Glomerular visceral epithelial cell (primary cell): ENCODE data around the gene QPCT.
"Not testable (repeated sequence)": the region's sequence is repeated elsewhere in the genome, so short reads cannot be mapped to it uniquely, and the experiment has no call there.

Source experiments
- DNase-seq: peaks from one replicate; pipeline ENCODE4 v3.0.0-alpha.2; 2016; ENCODE audit errors: extremely low spot score

Gene QPCT

DNA sequence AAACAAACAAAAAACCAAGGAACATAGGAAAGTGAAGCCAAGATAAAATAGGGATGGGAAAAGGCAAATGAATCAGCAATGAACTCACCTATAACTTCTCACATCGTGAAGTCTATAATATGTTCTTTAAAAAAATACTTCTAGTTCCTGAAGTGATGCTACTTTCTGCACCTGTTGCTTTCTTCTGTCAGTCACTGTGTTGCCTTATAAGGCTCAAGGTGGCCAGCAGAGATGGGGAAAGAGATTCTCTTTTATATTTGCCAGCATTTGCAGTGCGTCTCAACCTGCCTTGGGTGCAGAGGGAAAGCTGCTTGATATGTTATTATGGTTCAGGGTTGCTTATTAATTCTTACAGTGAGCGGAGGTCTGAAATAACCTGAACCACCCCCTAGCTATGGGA lies 14.0 kb downstream of the QPCT start:
- DNase-seq, result no peak

DNA sequence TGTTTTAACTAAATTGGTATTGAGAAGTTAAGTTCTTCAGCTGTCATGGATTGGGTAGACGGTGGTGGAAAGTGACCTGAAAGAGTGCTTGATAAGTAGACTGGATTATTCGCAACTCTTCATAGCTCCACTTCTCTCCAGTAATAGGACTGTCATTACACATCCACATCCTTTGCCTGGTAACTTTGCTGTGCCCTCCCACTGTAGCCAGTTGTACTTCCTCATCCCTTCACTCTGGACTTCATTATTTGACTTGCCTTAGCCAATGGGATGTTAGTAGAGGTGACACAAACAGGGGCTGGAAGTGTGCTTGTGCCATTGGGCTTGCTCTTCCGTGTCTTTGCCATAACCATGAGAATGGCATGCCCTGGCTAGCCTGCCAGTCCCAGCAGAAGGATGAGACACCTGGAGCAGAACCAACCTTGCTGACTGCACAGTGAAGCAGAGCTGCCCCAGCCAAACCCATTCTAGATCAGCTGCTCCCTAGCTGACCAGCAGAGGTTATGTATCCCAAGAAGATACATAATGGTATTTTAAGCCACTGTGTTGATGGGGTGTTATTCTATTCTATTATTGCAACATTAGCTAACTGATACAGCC lies 16.9 kb downstream of the QPCT start:
- DNase-seq, result no peak

DNA sequence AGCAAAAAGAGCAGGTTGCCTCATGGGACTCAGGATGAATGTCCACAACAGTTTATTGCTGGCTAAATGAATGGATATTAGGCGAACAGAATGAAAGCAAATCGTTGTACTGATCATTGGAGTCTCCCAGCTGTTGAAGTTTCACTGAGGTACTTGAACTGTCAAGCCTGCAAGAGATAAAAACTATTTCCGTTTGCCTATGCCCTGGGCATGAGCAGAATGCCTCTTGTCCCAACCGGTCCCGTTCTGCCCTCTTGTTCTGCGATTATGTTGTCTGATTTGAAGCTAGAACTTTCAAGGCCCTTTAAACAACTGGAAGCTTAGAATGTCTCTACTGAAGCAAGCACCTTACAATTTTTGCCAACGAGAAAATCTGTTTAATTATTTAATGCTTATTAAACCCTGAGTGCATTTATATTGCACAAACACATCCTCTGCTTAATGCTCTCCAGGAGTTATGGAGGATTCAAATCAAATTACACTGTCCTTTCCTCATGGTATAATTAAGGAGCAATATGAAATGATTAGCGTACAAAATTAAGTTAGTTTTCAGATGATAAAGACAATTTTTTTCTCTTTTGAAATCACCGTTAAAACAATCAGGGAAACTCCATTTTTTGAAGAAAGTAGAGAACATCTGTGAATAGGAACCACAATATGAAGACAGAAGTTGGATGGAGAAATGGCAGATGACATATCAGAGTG lies 17.7 kb downstream of the QPCT start:
- DNase-seq, result no peak

DNA sequence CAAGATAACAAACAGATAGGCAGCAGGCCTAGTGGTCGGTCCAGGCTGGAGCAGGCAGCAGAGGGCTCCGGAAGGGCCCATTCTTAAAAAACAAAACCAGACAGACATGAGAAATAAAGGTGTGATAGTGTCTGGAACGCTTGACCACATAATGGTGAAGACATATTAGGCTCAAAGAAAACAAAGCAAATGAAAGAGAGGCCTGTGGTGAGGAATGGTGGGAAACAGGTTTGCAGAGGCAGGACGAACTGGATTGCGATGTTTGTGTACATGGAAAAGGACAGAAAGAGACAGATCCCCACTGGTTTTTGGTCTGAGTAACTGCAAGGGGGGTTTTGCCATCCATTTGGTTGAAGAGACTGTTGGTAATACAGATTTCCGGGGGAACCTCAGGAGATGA lies 19.9 kb downstream of the QPCT start:
- DNase-seq, result no peak

DNA sequence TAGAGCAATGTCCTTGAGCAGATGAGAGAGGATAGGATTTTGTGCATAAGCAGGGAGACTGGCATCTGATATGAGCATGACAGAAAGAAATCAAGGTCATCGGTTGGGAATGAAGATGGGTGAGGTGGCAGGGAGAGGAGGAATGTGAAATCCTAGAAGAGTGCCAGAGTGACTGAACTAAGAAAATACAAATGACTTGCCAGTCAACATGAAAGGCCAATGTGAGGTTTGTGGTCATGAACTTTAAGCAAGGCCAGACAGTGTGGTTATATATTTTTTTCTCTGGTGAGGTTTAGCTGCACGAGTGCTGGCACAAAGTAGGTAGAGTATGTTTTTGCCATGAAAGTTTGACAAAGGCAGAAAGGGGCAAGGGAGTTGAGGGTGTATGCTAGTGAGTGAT lies 21.2 kb downstream of the QPCT start:
- peak; percentile 74 for DNase-seq

DNA sequence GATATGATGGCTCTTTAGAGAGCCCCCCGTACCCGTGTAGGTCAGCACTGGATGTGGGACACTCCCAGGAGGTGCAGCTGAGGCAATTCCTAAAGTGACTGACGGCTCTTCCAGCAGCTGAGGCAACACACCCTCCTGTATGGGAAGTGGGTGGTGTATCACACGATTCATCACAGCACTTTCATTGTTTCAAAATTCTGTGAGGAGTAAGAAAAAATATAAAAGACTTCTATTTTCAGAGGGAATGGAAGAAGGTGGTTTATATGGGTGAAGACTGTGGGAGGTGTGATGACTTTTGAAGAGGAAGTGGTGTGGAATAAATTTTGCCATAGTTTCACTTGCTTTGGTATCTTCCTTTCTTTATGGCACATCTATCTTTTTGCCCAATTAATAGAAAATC lies 22.3 kb downstream of the QPCT start:
- no peak for DNase-seq

DNA sequence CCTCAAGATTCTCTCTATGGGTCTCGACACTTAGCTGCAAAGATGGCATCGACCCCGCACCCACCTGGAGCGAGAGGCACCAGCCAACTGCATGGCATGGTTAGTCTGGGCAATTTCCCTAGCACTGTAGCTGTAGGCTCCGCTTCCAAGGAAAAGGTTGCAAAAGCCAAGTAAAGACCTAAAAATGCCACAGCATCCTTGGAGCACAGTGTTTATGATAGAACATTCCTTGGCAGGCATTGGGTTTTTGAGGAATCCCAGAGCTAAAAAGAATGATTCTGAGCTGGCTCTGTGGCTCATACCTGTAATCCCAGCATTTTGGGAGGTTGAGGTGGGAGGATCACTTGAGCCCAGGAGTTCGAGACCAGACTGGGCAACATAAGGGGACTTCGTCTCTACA lies 22.9 kb downstream of the QPCT start:
- DNase-seq, result no peak

DNA sequence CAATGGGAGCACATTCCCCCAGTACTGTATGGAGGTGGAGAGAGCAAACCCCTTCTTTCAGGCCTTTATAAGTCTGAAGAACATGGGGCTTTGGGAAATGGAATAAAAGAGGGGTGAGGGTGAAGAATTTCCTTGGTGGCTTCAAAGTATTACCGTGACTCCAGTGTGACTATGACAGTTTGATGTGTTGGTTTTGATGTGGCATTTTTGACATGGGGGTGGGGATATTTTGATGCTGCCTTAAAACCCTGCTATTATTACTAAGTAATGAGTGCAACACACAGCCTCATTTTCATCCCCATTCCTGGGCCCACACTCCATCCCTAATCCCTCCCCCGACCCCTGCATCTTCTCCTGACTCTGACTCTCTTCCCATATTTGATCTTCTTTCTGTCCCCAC lies 23.6 kb downstream of the QPCT start:
- DNase-seq, result no peak

DNA sequence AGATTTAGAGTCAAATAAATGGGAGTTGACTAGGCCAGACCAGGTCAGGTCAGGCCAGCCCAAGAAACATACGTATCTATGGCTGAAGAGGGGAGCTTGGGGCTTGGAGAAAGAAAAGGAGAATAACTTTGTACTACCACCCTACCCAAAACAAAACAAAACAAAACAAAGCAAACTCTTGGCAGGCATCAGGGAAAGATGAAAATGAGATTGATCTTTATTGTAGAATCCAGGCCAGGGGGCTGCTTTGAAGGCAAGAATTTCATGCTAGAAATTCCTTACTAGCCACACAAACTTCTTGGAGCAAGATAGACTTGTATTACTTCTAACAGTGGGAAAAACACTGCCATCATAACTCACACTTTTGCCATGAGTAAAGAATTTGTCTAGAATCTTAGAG lies 26.2 kb downstream of the QPCT start:
- DNase-seq, result no peak

DNA sequence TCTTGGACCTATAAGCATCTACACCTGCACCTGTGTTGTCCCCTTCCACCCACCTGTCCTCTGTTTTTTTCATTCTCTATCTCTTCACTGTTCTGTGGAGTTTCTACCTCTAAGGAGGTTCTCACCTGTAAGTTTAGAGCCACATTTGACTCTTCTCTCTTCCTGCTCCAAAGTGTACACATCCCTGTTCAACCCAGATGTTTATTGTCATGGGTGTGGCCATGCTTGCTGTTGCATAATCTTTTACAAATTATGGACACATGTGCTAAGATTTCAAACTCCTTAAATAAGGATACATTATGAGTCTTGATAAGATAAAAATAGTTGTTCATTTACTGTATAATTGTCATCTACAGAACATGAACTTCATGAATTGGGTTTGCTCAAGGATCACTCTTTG lies 27.6 kb downstream of the QPCT start:
- no peak for DNase-seq

DNA sequence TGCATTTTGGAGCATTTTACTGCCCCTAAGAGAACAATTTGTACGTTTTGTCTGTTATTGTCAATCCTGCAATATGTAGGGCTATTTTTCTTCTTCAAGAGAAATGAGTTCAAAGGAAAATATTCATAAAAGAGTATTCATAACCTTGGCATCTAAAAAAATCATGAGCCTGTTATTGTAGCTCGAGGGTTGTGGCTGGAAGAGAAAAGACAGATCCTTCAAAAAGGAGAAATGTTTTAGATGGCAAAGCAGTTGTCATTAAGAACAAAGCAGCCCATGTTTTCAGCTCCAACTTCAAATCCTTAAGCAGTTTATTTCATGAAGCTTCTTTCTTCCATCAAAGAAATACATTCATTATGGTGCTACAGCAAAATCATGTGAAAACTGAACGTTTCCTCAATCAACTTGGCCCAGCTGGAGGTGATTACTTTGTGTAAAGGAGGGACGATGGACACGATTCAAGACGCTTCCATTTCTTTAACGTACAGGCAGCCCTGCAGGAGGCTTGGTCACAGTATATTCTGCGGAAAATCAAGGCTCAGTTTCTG lies 31.4 kb downstream of the QPCT start:
- DNase-seq, result no peak

DNA sequence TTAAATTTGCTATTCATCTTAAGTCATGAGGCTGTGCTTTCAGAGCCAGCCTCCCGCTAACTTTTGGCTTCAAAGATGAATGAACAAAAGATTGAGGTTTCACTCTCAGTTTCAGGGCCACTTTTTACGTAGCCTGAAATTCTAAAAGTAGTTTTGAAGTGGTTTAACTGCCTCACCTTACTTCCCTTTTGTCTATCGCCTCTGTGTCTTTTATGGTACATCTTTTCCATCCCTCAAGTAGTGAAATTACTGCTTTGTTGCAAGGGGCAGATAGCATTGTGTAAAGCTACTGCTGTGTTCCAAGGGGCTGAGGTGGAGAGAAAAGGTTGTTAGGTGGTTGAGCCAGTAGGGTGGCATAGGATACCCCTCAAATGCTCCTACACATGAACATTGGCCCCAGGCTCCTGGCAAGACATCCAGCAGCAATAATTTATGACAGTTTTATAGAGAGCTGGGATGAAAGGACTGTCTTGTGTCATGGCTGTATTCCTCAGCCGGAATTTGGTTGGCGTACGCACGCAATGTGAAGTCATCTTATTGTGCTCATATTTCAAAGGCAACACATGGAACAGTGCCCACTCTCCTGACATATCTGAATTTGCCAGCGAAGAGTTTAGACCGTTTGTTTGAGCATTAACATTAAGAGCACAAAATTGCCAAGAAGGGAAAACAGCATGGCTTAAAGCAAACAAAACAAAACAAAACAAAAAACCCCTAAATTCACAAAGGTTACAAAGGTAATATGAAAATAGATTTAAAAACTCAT lies 32.2 kb downstream of the QPCT start:
- no peak for DNase-seq

DNA sequence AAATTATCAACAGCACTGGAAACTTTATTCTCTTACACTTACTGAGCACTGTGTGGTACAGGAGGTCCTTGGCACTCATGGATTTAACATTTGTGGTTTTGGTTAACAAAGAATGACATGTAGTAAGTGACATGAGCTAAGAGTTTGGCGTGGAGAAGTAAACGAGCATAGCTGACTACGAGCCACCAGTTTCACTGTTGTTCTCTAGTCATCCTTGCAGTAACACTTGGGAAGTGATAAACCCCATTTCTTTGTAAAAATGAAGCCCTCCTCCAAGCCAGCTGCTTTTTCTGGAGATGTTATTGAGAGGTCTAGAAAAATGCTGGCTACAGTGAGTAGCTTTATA lies 32.7 kb downstream of the QPCT start:
- DNase-seq, result peak; percentile 47

DNA sequence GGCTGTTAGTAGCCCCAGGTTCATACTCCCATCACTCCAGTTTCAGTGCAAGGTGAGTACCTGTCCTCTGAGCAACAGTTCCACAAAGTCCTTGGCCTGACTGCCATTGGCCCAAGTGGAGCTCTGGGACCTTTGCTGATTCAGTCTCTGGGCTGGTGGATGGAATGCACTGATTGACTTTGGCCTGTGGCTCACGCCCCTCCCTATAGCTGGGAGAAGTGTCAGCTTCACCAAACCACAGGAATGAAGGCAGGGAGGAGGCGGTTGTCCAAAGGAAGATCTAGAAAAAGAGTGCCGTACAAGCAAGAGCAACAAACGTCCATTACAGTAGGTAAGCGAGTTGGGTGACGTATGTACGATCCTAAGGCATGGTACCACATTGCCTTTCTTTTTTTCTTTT lies 34.0 kb downstream of the QPCT start:
- DNase-seq, result peak; percentile 83

DNA sequence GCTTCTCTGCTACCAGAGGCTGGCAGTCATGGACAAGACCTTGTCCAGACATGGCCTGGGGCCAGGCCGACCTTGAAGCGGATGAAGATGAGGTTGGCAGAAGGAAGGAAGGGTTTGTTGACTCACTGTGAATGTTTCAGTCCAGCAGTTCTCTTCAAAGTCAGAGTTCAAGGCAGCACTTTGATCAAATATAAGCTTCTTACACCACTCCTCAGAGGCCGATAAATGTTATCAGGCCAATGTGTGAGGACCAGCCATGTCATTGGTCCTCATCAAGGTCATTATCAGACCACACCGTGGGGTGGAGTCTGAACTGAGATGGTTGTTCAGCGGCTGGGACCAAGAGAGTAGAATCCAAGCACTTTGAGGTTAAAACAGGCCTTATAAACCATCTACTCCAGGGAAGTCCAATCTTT lies 35.5 kb downstream of the QPCT start:
- peak; percentile 71 for DNase-seq

DNA sequence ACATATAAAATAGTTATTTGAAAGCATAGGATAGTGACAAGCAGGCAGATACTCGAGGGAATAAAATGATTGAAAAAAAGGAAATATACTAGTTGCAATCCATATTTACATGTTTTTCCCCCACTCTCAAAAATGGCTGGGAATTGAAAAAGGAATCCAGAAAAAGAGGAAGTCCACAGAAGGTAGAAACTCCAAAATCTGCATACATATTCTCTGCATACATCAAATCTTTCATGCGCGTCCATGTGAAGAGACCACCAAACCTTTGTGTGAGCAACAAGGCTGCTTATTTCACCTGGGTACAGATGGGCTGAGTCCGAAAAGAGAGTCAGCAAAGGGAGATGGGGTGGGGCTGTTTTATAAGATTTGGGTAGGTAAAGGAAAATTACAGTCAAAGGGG lies 36.4 kb downstream of the QPCT start:
- not testable (repeated sequence) for DNase-seq

DNA sequence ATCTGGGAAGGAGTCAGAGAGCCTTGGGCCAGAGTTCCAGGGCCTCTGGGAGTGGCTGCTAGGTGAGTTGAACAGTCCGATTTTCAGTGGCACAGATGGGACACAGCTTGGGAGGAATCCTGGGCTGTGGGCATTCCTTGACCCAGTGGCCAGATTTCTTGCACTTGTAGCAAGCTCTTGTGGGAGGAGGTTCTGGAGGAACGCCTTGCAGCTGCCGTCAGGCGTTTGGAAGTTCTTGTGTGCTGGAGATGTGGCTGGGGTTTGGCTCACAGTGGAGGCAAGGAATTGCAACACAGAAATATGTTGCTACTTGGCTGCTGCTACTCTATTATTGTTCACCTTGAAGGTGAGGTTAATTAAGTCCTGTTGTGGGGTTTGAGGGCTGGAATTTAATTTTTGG lies 39.8 kb downstream of the QPCT start:
- DNase-seq, result not testable (repeated sequence)

DNA sequence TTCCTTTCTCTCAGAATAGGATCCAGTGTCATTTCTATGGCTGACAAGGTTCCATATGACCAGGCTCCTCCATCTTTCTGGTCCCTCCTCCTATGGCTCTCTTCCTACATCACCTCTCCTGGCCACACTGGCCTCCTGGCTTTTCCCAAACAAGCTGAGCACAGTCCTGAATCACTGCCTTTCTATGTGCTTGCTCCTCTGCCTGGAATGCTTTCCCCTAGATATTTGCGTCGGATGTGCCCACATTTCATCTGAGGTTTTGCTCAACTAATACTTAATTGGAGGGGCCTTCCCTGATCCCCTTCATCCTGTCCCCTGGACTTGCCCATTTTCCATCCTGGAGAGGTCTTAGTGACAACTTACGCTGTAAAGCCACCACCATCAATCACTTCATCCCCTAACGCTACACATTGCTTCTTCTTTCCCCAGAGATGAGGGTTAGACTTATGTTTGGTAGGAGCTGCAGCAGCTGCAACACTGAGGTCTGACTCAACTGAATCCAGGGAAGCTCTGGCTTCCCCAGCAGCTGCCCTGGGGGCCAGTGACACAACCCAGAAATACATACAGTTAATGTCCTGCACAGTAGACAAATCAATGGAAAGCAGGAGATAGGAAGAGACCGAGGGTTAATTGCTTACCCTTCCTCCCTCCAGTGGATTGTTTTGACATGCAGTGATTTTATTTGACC lies 42.9 kb downstream of the QPCT start:
- no peak for DNase-seq

DNA sequence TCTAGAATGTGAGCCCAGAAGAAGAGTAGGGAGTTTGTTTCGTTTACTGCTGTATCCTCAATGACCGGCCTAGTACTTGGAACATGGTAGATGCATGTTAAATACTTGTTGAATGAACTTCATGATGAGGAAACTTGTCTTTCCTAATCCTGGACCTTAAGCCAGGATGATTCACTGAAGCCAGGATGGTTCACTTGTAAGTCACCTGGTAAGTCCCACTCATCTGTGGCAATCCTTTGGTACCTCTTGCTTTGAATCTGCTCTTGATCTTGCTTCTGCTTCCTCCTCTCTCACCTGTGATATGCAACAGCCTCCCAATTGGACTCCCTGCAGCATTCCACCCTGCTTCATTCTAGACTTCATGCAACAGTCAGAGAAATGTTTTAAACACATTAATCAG lies 43.6 kb downstream of the QPCT start:
- no peak for DNase-seq

DNA sequence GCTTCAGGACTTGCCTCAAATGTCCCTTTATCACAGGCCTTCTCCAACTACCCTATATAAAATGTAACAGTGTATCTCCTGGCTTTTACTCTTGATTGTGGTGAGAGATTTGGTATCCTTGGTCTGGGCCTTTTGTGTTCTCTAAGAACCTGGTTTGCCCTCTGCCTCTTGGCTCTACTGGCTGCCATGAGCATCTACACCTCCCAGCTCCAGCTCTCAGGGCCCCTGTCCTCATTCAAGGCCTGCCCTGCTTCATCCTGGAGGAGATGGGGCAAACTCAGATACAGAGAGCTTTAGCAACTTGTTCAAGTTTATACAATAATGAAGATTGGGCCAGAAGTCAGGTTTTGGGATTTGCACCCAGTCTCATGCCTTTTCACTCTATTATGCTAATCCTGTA lies 45.0 kb downstream of the QPCT start:
- no peak for DNase-seq

DNA sequence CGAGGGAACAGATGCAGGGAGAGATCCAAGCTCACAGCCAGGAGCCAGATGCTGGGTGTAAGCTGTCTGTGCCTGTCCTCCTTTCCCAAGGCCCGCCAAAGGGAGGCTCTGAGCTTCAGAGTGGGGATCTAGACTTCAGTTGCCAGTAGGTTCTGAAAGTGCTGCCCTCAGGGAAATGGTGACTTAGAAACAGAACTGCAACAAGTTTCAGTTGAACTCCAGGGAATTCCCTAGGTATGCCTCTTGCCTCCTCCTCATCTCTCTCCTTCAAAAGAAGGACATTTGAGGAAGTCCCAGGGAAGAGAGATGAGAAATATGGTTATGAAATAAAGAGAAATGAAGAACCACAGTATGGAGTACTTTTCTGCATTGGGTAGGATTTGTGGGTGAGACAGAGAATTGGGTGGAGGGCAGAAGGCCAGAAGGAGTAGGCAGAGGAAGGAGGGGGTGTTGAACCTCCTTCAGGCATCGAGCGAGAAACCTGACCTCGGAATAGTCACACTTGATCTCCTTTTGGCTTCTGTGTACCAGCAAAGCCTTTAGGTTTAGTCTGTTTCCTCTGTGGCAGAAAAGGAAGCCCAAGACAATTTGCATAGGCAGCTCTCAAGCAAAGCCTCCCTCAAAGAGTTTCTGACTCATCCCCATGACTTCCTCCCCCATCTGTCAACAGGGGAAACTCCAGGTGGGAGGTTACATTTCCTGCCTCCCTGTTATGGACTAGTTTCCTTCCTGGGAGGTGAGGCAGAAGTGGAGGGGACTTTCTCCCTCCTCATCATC lies 45.7 kb downstream of the QPCT start:
- DNase-seq, result peak; percentile 91

DNA sequence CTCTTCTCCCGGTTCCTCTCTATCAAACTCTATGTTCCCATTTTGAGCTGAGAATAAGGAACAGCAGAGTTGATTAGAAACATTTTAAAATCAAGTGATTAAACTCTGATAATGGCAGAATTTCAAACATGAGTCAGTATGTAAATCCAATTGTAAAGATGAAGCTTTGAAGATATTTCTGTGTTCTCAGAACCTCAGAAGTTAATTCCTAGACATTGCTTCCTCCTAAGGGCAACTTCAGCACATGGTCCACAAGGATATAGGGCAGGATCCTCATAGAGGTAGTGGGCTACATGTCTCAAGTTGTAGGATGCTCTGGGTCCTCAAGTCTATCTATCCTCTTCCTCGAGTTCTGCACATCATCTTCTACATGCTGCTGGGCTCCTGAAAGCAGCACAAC lies 46.3 kb downstream of the QPCT start:
- DNase-seq, result no peak
